Spleen (tissue), 11 donors: ENCODE data around the gene CEP131. TPM values are rescaled to one million over a fixed set of nuclear protein-coding genes. Genes with fewer than 3 reads are reported as not detected.

ENCODE experiments used
- DNase-seq: peaks from one replicate; pipeline ENCODE4 v3.0.0-alpha.2; 2020
- H3K27ac ChIP-seq, 8 donors: fragments of 200-600 bp; sonication (generic) in 7 of 8; 1 replicate in 4 of 8; 2 replicates in 4 of 8; pipeline versions ENCODE4 v1.5.0 to v1.8.0; 2016 to 2021; ENCODE audit warnings: inconsistent platforms in 4 of 8, mild to moderate bottlenecking in 4 of 8, moderate library complexity in 1 of 8
- H3K27me3 ChIP-seq, 7 donors: fragments of 200-600 bp; sonication (generic) in 6 of 7; replicated peaks in 1 of 7; 1 replicate in 4 of 7; 2 replicates in 3 of 7; pipeline versions ENCODE4 v1.5.0 to v1.8.0; 2016 to 2021; ENCODE audit warnings: inconsistent platforms in 3 of 7, mild to moderate bottlenecking in 1 of 7
- H3K36me3 ChIP-seq, 6 donors: fragments of 200-600 bp; sonication (generic) in 5 of 6; 1 replicate in 4 of 6; 2 replicates in 2 of 6; pipeline versions ENCODE4 v1.5.0 to v1.8.0; 2016 to 2021; ENCODE audit warnings: inconsistent platforms in 2 of 6
- H3K4me1 ChIP-seq, 6 donors: fragments of 200-600 bp; sonication (generic) in 5 of 6; 1 replicate in 3 of 6; 2 replicates in 3 of 6; pipeline versions ENCODE4 v1.5.0 to v1.8.0; 2016 to 2021; ENCODE audit warnings: inconsistent platforms in 3 of 6
- H3K4me3 ChIP-seq, 8 donors: fragments of 200-600 bp; sonication (generic) in 7 of 8; 1 replicate in 4 of 8; 2 replicates in 4 of 8; pipeline versions ENCODE4 v1.5.0 to v1.8.0; 2016 to 2021; ENCODE audit warnings: inconsistent platforms in 4 of 8, mild to moderate bottlenecking in 4 of 8, moderate library complexity in 2 of 8
- H3K9me3 ChIP-seq, 8 donors: fragments of 200-600 bp; sonication (generic) in 7 of 8; 1 replicate in 4 of 8; 2 replicates in 4 of 8; pipeline versions ENCODE4 v1.5.0 to v1.8.0; 2016 to 2021; ENCODE audit warnings: inconsistent platforms in 4 of 8
- POLR2A ChIP-seq, 3 donors: fragments of 450-650 bp; IDR thresholded peaks; one replicate each; pipeline ENCODE4 v1.5.1; 2017; ENCODE audit warnings: antibody characterized with exemption in 3 of 3, mild to moderate bottlenecking in 1 of 3
- POLR2AphosphoS5 ChIP-seq, 3 donors: sonication (generic); formaldehyde crosslinking; IDR thresholded peaks; one replicate each; pipeline ENCODE4 v1.5.1; 2017; ENCODE audit warnings: antibody characterized with exemption in 3 of 3
- WGBS, 5 donors: extraction: QIAGEN DNeasy Blood & Tissue Kit in 3 of 5; methylation state at CpG; one replicate each; pipeline versions ENCODE4 v1.1.5 to v1.1.7; 2013 to 2018; 5-methylcytosine and 5-hydroxymethylcytosine counted together
- intact Hi-C: fragments of 100-400 bp; cut with DNase I; formaldehyde crosslinking; loops from one replicate; pipeline ENCODE4 v1.15.0; 2023; ENCODE audit warnings: low total_unique reads
- polyA plus RNA-seq, 3 donors: library from polyadenylated mRNA; stranded (reverse); fragments of 200-250 nt; gene quantifications; one replicate each; pipeline ENCODE4 v1.2.1, GENCODE V29; 2013
- total RNA-seq, 7 donors: library from RNA; depleted of rRNA in 3 of 7; stranded (reverse); fragments of >200 nt in 3 of 7; fragmentation: NEBNext Ultra II Directional in 4 of 7; extraction: Animal tissue kit (Norgen Biotek cat#: 25700) in 4 of 7; gene quantifications; one replicate each; pipeline versions ENCODE4 v1.1.0 to v1.2.1, GENCODE V29; 2016 to 2021
- TF ChIP-seq, protein P1 (sequence below), 11 experiments: fragments of 200-600 bp in 7 of 11; fragments of 450-650 bp in 4 of 11; sonication (generic) in 4 of 11; IDR thresholded peaks in 8 of 11; conservative IDR thresholded peaks in 3 of 11; 1 replicate in 7 of 11; 2 replicates in 4 of 11; pipeline versions ENCODE4 v1.4.0 to v1.8.0; 2016 to 2021; ENCODE audit warnings: antibody characterized with exemption in 11 of 11, inconsistent platforms in 4 of 11, mild to moderate bottlenecking in 1 of 11
- donor health status: healthy with polysubstance abuse.
- donor health status: DM: no; HTN: no; CAD: no; lungs with moderate emphysema.
- donor health status: DM: no; HTN: no; CAD: no.
- donor health status: Bipolar disorder and iron deficiency.
- donor health status: healthy.
- donor health status: DM: no; HTN: no; CAD: no.
- donor health status: DM: yes; HTN: yes; CAD: no.

Gene CEP131
- total and polyA plus RNA-seq, 10 donors: 8.5 to 26.7 (median 13.3) TPM

GRCh38 chr17:81223762-81224130, 981 bp upstream of the CEP131 start:
- intact Hi-C loops: no loop called here
- WGBS, 5 donors: 8 to 25% (median 16%) methylated on average over 11 of the region's 11 CpGs
- no peak for DNase-seq
- peaks cover 0 to 19% (median 3%) of the 10 kb centered on the region in 6 donors for H3K36me3 ChIP-seq
- no peaks in the 10 kb centered on the region for H3K27me3 ChIP-seq
- TF ChIP-seq, protein P1, sequence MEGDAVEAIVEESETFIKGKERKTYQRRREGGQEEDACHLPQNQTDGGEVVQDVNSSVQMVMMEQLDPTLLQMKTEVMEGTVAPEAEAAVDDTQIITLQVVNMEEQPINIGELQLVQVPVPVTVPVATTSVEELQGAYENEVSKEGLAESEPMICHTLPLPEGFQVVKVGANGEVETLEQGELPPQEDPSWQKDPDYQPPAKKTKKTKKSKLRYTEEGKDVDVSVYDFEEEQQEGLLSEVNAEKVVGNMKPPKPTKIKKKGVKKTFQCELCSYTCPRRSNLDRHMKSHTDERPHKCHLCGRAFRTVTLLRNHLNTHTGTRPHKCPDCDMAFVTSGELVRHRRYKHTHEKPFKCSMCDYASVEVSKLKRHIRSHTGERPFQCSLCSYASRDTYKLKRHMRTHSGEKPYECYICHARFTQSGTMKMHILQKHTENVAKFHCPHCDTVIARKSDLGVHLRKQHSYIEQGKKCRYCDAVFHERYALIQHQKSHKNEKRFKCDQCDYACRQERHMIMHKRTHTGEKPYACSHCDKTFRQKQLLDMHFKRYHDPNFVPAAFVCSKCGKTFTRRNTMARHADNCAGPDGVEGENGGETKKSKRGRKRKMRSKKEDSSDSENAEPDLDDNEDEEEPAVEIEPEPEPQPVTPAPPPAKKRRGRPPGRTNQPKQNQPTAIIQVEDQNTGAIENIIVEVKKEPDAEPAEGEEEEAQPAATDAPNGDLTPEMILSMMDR (IDR thresholded peaks at IDR 0.05 in 8 of 11, conservative IDR thresholded peaks at IDR 0.05 in 3 of 11): no peak
- TF ChIP-seq POLR2AphosphoS5 (IDR thresholded peaks at IDR 0.05) (no peak), POLR2A (IDR thresholded peaks at IDR 0.05) (no peak)
- H3K4me1 ChIP-seq: peaks cover 8 to 48% (median 38%) of the 10 kb centered on the region in 6 donors
- H3K9me3 ChIP-seq: no peaks in the 10 kb centered on the region
- H3K4me3 ChIP-seq: peak overlapping the region in 6 of 8 donors; percentile 38 to 86 (median 82)
- H3K27ac ChIP-seq: peak overlapping the region in 7 of 8 donors; percentile 53 to 81 (median 69)

DNA sequence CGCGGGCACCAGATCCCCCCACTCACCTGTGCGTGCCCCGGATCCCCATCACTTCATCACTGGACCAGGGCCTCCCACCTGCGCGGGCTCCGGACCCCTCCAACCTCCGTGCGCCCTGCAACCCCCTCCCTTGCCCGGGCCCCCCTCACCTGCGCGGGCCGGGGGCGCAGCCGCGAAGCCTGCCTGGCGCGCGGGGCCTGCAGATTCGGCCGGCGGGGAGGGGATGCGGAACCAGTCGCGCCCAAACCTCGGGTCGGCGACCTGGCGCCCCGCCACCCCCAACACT, 202 bp downstream of the CEP131 start:
- Histone ChIP-seq H3K9me3 (no peaks in the 10 kb centered on the region), H3K27me3 (no peaks in the 10 kb centered on the region), H3K4me3 (peak overlapping the region; percentile 63 to 86 (median 82)), H3K4me1 (peaks cover 8 to 36% (median 26%) of the 10 kb centered on the region in 6 donors), H3K27ac (peak overlapping the region in 5 of 8 donors; percentile 50 to 81 (median 76)), H3K36me3 (peaks cover 0 to 26% (median 3%) of the 10 kb centered on the region in 6 donors)
- 0 to 10% (median 1%) methylated on average over 2 to 30 of the region's 30 CpGs for WGBS, 5 donors
- intact Hi-C loops: no loop called here
- DNase-seq: no peak
- no peak for TF ChIP-seq POLR2AphosphoS5 (IDR thresholded peaks at IDR 0.05)
- TF ChIP-seq, protein P1 (IDR thresholded peaks at IDR 0.05 in 8 of 11, conservative IDR thresholded peaks at IDR 0.05 in 3 of 11): no peak
- TF ChIP-seq POLR2A (IDR thresholded peaks at IDR 0.05): no peak

- TF ChIP-seq, protein P1 (IDR thresholded peaks at IDR 0.05 in 8 of 11, conservative IDR thresholded peaks at IDR 0.05 in 3 of 11): no peak
- TF ChIP-seq POLR2A (IDR thresholded peaks at IDR 0.05) (no peak), POLR2AphosphoS5 (IDR thresholded peaks at IDR 0.05) (no peak)
- intact Hi-C loops: no loop called here
- 26 to 38% (median 33%) methylated on average over 14 to 24 of the region's 24 CpGs for WGBS, 5 donors
Measured at GRCh38 chr17:81221842-81222619, 734 bp downstream of the CEP131 start.

GRCh38 chr17:81221371-81221841, 1.4 kb downstream of the CEP131 start:
- no peak overlapping the region for H3K27ac ChIP-seq
- H3K36me3 ChIP-seq: peaks cover 0 to 37% (median 3%) of the 10 kb centered on the region in 6 donors
- peaks cover 8 to 28% (median 24%) of the 10 kb centered on the region in 6 donors for H3K4me1 ChIP-seq
- H3K27me3 ChIP-seq: no peaks in the 10 kb centered on the region
- intact Hi-C loops: no loop called here
- TF ChIP-seq POLR2A (IDR thresholded peaks at IDR 0.05): no peak
- TF ChIP-seq, protein P1 (IDR thresholded peaks at IDR 0.05 in 8 of 11, conservative IDR thresholded peaks at IDR 0.05 in 3 of 11): no peak
- no peak for TF ChIP-seq POLR2AphosphoS5 (IDR thresholded peaks at IDR 0.05)
- H3K9me3 ChIP-seq: no peaks in the 10 kb centered on the region
- DNase-seq: no peak
- whole genome bisulfite sequencing, 5 donors: 72 to 84% (median 77%) methylated on average over 7 to 11 of the region's 11 CpGs
- H3K4me3 ChIP-seq: peak overlapping the region in 4 of 8 donors; percentile 79 to 86 (median 86)

More at GRCh38 chr17:81221842-81222619, 734 bp downstream of the CEP131 start:
- H3K27me3 ChIP-seq: no peaks in the 10 kb centered on the region
- H3K27ac ChIP-seq: peak overlapping the region in 4 of 8 donors; percentile 57 to 81 (median 76)
- H3K4me3 ChIP-seq: peak overlapping the region; percentile 63 to 86 (median 82)
- H3K36me3 ChIP-seq: peaks cover 0 to 31% (median 3%) of the 10 kb centered on the region in 6 donors
- H3K4me1 ChIP-seq: peaks cover 8 to 31% (median 24%) of the 10 kb centered on the region in 6 donors
- DNase-seq: no peak
- no peaks in the 10 kb centered on the region for H3K9me3 ChIP-seq
